ENCODE measurements around the gene LRRC2. TPM values are rescaled to one million over a fixed set of nuclear protein-coding genes. Genes with fewer than 3 reads are reported as not detected.
"Not testable (repeated sequence)": the region's sequence is repeated elsewhere in the genome, so short reads cannot be mapped to it uniquely, and the experiment has no call there.

LRRC2 gene
- polyA plus RNA-seq, 4 donors, result 1.9 to 2.4 (median 2.1) TPM

DNA sequence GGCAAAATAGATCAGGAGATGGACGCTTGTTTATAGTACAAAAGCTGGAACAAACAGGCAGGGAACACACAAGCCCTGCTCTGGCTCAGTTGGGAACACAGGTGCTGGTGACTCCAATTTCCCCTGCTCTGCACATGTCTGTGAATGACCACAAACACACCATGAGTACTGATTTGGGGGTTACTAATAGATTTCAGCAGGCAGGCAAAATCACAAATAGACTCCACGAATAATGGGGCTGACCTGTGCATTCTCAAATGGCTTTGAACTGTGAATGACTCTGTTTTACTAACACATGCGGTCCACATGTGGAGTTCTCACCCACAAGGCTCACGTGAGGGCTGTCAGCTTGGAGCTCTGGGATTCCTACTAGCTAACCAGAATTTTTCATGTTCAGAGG, 64.4 kb downstream of the LRRC2 start:
- DNase-seq (ENCODE audit: low read depth in 4 of 4, low spot score in 3 of 4), result no peak

DNA sequence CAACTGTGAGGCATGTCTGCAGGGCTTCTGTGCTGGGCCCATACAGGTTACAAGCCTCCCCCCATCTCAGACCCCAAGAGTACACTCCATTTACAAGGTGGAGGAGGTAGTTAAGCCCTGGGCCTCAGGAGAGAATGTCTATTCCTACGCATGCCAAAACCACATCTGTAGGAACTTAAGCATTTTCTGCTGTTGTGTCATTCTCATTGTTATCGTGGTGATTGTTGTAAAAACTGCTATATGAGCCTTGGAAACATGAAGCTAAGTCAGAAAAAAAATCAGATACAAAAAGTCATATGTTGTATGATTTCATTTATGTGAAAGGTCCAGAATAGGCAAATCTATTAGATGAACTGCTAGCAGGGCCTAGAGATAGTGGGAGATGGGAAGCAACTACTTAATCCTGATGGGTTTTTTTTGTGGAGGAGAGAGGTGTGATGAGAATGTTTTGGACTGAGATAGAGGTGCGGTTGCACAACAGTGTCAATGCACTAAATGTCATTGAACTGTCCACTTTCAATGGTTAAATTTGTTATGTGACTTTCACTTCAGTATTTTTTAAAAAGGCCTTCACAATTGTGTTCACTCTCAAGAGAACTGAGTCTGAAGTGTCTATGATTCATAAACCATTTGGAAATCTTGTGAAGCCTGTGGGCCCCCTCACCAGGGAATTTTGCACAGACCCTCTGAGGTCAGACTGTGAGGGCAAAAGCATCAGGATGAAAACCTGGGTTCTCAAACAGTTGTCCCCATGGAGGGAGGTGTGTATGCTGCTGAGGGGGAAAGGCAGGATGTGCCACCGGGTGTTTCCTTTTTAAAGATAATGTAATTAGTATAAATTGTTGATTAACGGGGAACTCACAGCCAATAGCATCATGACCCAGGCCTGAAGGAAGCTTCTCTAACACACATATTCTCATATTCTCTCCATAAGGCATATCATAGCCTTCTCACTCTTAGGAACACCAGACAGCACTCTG, 65.2 kb downstream of the LRRC2 start:
- no peak for DNase-seq (ENCODE audit: low read depth in 4 of 4, low spot score in 3 of 4)

DNA sequence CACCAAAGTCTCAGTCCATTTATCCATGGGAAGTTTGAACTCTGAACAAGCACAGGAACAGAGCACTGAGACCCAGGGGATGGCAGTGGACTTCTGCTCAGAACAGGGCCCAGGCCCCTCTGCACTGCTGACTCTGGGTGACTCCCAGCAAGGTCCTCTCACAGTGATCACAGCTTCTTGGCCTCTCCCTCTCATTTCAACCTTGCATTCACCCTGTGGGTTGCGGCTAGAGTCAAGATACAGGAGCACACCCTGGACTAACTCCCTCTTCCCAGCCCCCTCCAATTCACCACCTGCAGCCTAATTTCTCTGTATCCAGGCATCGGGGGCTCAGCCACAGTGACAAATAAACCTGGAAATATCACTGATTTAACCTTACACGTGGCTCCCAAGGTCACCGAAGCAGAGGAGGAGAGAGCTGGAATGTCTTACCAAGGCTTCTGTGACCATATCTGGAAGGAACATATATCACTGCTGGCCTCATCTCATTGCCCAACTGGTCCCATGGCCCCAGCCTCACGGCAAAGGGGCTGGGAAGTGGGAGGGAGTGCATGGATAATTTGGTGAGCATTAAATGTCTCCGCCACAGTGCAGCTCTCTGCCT, 67.1 kb downstream of the LRRC2 start:
- DNase-seq (ENCODE audit: low read depth in 4 of 4, low spot score in 3 of 4), result no peak

DNA sequence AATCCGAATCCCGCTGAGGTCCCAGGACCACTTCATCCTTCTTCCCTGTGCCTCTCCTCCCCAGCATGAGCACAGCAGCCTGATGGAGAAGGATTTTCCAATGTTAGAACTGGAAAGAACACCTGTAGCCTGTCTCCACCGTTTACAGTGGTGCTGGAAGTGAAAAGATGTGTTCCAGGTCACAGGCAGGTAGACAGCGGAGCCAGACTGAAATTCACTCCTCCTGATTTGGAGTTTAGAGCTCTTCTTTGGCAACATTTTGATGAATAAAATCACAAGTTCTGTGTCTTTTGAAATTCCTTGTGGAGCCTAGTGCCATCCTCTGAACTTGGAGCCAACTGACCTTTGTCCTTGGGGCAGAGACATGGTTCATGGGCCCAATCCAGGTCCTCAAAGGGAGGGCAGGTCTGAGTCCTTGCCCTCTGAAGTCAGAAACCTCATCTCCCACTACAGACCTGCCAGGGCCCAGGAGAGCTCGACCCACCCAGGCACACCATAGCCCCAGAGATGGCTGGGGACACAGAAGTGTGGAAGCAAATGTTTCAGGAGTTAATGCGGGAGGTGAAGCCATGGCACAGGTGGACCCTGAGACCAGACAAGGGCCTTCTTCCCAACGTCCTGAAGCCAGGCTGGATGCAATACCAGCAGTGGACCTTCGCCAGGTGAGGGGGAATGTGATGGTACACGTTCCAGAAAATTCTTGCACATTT, 68.4 kb downstream of the LRRC2 start, which contains the start of gene RTP3:
TSS of gene RTP3 (plus strand) at position 421 of the 710 bp plus-strand sequence. CDS start at position 508, 87 bp downstream.
- no peak for DNase-seq (ENCODE audit: low read depth in 4 of 4, low spot score in 3 of 4)

DNA sequence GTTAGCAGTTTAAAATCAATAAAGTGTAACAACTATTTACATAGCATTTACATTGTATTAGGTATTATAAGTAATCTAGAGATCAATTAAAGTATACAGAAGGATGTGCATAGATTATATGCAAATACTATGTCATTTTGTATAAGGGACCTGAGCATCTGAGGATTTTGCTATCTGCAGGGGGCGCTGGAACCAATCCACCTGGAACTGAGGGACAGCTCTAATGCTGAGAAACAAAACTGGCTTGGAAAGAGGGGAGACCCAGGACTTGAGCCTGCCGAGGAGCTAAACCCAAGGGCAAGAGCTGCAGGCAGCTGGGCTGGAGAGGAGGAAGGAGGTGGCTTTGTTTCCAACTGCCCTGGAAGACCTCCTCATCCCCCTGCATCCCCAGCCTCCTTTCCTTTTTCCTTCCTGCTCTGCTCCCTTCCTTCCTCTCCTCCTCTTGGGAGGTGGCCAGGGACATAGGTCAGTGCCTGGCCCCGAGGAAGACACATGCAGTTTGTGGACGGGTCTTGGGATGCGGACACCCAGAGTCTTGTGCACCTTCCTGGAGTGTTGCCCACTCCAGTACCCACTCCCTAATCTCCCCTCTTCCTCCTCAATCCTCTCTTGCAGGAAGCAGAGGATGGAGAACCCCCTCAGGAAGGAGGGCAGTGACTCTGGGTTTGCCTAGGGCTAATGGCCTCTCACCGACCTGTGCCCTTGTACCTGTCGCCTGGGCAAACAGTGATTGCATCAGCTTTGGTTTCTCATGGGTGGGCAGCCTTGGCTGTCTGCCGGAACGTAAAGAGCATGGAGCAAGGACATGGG, 69.2 kb downstream of the LRRC2 start:
- DNase-seq (ENCODE audit: low read depth in 4 of 4, low spot score in 3 of 4), result no peak

DNA sequence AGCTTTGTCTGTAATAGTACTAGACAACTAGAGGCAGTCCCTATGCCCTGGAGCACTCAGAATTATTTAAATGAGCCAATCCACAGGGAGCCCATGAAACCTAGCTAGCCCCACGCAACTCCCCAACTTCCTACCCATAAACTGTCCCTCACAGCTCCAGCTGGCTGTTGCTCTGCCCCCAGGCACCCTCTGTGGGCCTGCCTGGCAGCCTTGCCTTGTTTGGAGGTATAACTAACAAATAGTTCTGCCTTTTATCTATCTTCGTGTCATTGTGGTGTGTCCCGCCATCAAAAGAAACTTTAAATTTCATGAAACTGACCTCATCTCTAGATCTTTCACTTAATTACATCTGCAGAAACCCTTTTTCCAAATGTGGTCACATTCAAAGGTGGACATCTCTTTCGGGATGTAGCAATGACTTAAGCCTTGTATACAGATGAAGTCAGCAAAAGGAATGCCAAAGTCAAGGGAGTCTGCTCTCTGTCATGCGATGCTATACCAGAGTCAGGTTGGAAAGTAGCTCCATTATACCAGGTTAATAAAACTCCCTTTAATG, 70.1 kb downstream of the LRRC2 start:
- DNase-seq (ENCODE audit: low read depth in 4 of 4, low spot score in 3 of 4), result no peak

DNA sequence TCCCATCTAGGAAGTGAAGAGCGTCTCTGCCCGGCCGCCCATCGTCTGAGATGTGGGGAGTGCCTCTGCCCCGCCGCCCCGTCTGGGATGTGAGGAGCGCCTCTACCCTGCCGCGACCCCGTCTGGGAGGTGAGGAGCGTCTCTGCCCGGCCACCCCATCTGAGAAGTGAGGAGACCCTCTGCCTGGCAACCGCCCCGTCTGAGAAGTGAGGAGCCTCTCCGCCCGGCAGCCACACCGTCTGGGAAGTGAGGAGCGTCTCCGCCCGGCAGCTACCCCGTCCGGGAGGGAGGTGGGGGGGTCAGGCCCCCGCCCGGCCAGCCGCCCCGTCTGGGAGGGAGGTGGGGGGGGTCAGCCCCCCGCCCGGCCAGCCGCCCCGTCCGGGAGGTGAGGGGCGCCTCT, 71.6 kb downstream of the LRRC2 start:
- DNase-seq (ENCODE audit: low read depth in 4 of 4, low spot score in 3 of 4), result not testable (repeated sequence)

DNA sequence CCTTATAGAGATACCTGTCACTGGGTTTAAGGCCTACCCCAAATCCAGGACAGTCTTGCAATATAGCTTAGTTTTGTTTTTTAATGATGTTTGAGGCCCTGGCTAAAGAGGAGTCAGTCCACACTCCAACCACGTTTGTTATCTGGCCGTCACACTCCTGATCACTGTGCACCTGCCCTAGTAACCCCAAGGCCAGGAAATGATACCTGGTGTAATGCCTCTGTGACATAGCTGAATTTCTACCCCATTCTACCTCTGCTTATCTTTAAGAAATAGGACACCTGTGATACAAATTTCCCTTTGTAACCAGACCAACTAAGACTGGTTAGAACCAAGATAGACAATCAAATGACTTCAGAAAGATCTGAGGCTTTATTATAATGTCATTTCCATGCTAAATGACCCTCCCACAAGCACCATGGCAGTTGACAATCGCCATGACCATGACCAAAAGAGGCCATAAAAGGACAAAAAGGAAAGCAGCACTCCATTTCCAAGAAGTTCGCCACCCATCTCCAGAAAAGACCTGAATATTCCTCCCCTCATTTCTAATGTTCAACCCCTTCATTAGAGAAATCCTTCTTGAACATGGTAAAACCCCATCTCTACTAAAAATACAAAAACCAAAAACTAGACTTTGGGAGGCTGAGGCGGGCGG, 73.1 kb downstream of the LRRC2 start:
- DNase-seq (ENCODE audit: low read depth in 4 of 4, low spot score in 3 of 4), result no peak

DNA sequence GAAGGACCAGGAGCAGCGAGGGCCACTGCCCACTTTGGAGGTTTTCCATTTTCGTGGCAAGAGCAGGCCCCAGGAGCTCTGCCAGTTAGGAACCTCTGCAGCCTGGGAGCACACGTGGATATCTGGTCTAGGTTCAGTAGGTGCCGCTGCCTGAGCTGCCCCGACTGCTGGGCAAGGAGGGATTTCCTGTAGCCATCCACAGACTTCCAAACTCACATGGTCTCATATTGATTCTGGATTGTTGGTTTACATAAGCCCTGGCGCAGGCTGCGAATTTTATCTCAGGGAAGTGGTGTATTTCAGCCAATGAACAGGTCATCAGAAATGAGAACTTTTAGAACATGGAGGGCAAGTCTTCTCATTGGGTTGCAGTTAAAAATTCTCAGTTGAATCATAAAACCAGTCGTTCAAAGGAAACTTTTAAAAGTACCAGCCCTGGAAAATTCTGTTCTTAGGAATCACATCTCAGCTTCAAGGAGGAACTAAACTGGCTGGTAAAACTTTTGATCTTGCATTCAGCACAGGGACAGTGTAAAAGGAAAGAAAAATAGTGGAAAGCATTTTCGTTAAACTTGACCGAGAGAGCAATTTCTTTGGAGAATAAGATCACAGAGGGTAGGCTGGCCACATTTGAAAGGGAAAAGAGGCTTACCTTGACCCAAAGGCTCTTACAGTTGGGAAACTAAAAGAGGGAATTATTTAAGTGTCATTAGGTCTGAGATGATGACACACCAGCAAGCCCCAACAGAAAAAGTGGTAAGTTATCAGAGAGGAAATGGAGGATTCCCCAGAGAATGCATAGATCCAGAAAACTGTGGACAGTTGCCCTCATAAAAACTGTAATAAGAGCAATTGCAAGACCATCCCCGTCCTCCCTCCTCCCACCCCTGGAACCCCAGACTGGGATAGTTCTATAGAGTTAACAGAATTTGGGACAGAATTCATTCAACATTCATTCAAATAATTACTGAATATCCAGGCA, 74.7 kb downstream of the LRRC2 start:
- no peak for DNase-seq (ENCODE audit: low read depth in 4 of 4, low spot score in 3 of 4)

DNA sequence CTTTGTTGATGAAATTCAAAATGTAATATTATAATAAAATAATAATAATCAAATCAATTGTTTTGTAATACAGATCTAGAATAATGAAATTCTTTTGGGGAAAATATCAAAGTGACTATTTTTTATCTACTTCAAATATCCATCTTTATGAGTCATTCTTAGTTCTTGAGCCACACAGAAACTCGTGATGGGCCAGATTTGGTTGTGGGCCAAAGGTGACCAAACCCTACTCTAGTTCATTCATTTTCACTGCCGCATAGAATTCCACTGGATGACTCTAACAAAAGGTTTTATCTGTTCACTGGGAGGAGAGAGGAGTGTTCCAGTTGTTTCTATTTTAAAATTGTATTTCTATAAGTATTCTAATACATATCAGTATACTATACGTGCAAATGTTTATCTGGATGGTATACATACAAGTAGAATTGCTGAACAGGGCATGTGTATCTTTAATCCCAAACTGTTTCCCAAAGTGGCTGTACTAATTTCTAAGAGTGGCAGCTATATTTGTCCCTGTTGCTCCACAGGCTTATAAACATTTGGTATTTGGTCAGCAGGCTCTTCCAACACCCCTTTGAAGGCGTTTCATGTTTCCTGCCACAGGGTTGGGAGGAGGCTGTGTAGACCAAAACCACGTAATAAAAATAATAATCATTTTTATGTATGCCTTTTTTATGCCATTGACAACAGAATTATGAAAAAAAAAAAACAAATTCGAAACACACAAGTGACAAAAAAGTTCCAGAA, 75.6 kb downstream of the LRRC2 start:
- DNase-seq (ENCODE audit: low read depth in 4 of 4, low spot score in 3 of 4), result no peak

DNA sequence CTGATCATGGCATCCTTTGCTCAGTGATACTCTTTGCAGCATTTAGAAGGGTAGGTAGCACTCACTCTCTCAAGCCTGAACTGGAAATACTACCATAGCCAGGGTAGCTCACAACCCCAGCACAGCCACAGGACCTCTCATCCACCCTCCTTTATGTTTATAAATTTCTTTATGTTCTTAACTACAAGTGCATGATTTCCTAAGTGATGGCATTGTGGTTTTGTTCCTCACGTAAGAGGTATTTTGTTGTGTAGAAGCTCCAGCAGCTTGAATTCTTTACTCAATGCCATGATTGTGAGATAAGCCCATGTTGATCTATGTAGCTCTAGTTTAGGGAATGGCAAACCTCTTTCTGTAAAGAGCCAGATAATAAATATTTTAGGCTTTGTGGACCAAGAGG, 76.2 kb downstream of the LRRC2 start:
- DNase-seq (ENCODE audit: low read depth in 4 of 4, low spot score in 3 of 4), result no peak

DNA sequence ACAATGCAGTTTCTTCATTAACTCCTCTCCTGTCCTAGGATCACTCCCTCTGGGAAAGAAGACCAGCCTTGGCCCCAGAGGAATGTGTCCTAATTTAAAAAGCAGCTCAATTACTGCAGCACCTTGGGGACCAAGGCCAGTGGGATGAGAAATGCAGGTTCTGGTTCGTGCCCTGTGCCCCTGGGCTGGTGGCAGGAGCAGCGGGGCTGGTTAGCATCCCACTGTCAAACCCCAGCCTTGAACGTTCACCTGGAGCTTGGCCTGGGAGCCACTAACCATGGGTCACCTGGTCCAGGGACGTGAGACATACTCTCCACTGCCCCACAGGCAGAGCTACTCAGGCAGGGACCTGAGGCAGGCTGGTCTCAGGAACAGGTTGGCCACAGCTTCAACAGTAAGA, 76.7 kb downstream of the LRRC2 start:
- no peak for DNase-seq (ENCODE audit: low read depth in 4 of 4, low spot score in 3 of 4)

DNA sequence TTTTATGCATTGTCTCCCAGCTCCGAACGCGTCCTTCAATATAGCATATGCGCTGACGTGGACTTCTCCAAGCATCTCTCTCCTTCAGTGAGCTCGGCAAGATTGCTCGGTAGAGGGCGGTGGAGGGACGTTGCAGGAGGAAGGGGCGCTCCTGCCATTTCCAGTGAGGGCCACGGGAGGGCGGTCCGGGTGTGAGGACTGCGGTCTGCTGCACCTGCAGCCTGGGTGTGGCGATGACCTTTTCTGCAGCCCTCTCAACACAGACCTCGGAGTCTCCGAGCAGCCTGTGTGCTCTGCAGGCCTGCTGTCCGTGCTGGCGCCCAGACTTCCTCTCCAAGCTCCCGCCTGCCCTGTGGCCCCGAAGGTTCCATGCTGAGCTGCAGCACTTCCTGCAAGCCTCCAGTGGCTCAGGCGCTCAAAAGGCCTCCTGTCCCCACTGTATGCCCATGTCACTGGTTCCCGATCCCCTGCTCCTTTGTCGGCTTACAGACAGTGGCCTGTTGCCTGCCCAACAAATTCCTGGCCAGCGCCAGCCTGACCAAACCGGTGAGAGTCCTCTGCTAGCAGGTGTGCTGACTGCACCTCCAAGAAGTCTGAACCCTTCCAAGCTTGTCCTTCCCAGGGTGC, 77.3 kb downstream of the LRRC2 start:
- peak; percentile 63 to 81 (median 72) for DNase-seq (ENCODE audit: low read depth in 4 of 4, low spot score in 3 of 4)

DNA sequence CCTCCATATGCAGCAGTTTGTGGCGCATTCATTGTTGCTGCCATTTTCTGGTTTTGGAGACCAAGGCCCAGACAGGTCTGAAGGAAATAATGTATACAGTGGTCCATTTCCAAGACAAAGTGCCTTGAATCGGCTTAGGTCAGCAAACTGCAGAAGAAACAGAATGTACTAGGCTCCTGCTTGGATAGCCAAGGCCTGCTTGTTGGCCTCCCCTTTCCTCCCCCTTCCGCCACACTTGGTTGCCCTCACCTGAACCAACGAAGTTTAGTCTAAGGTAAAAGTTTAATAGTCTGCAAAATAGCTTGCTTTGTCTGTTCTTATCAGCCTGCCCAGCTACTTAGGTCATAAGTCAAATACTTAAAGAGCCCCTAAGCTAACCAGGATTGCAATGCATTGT, 80.3 kb downstream of the LRRC2 start:
- DNase-seq (ENCODE audit: low read depth in 4 of 4, low spot score in 3 of 4), result no peak

DNA sequence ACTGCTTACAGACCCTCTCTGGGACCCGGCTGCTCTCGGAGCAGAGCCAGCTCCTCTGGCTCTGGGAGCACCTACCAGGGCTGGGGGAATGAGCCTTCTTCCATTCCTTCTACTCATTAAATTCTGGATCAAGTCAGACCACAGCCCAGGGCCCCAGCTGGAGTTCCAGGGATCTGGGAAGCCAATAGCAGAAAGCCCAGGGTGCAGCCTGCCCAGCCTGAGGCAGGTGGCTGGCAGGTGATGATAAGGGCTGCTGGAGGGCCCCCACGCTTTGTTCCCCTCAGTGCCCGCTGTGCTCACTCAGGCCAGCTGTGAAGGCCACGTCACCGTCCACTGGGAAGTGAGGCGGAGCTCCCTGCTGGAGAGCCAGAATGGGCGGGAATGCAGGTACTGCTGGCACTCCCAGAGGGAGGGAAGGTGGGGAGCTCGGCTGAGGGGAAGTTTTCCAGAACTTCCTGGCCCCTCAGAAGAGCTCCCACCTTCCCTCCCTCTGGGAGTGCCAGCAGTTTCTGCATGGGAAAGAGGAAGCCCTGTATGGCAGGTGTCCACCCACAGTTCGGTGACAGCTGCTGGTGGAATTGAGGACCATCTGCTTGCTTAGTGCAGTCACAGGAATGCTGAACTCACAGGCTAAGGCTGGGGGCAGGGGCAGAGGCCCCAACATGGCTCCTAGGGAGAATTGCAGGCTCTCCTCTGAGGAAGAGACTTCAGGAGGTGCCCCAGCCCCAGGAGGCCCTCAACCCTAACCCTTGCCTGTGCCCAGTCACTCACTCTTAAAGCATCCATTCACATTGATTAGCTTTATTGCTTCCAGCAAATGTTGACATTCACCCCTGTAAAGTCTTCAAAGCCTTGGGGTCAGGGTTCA, 81.0 kb downstream of the LRRC2 start:
- no peak for DNase-seq (ENCODE audit: low read depth in 4 of 4, low spot score in 3 of 4)

DNA sequence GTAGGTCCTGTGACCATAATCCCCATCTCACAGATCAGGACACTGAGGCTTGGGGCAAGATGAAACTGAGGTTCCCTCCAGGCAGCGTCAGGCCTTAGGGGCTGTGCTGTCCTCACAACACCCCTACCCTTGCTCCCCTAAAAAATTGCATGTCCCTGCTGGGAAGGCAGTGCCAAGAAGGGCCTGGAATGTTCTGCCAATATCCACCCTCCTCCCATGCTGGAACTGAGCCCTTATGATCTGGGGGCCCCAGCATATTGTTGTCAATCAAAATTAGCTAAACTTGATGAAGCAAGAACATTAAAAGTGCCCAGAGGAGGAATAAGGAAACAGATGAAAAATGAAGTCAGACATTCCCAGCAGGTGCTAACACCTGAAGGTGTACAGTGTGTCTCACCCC, 81.7 kb downstream of the LRRC2 start:
- no peak for DNase-seq (ENCODE audit: low read depth in 4 of 4, low spot score in 3 of 4)
